WERI-Rb-1 (cell line): ENCODE results near the gene NPAS3.
A peak's percentile ranks its signal among the peaks of the same experiment; 100 is the strongest.

Source experiments
- DNase-seq: peaks from one replicate; pipeline ENCODE4 v3.0.0-alpha.2; 2020
- H3K27ac ChIP-seq: fragments of 250-450 bp; sonication (Bioruptor Pico); 2 replicates; pipeline ENCODE4 v1.5.1; 2020; ENCODE audit warnings: mild to moderate bottlenecking, moderate library complexity
- H3K27me3 ChIP-seq: fragments of 250-450 bp; sonication (Bioruptor Pico); 2 replicates; pipeline ENCODE4 v1.5.1; 2021; ENCODE audit warnings: mild to moderate bottlenecking, low read depth, moderate library complexity; ENCODE audit not compliant: insufficient read depth, severe bottlenecking
- H3K36me3 ChIP-seq: fragments of 250-450 bp; sonication (Bioruptor Pico); 2 replicates; pipeline ENCODE4 v1.5.1; 2020; ENCODE audit warnings: mild to moderate bottlenecking, moderate library complexity
- H3K4me3 ChIP-seq: 2 replicates; pipeline ENCODE4 v1.5.1; 2011; ENCODE audit warnings: low read depth, mild to moderate bottlenecking, control low read depth, low read length
- H3K9me3 ChIP-seq: fragments of 250-450 bp; sonication (Bioruptor Pico); 2 replicates; pipeline ENCODE4 v1.5.1; 2021; ENCODE audit warnings: mild to moderate bottlenecking, moderate library complexity; ENCODE audit not compliant: severe bottlenecking
- TF ChIP-seq, protein P1 (sequence below): IDR thresholded peaks from 2 replicates; pipeline ENCODE4 v1.5.1; 2011; ENCODE audit warnings: low read depth, mild to moderate bottlenecking, control low read depth, inconsistent platforms, low read length

The NPAS3 gene

GRCh38 chr14:33836900-33837577 lies 898.4 kb downstream of the NPAS3 start:
- no peak overlapping the region for H3K4me3 ChIP-seq
- no peaks in the 10 kb centered on the region for H3K36me3 ChIP-seq
- no peaks in the 10 kb centered on the region for H3K27me3 ChIP-seq
- H3K9me3 ChIP-seq, result no peaks in the 10 kb centered on the region
- H3K27ac ChIP-seq, result no peak overlapping the region
- DNase-seq, result no peak
- TF ChIP-seq, protein P1, sequence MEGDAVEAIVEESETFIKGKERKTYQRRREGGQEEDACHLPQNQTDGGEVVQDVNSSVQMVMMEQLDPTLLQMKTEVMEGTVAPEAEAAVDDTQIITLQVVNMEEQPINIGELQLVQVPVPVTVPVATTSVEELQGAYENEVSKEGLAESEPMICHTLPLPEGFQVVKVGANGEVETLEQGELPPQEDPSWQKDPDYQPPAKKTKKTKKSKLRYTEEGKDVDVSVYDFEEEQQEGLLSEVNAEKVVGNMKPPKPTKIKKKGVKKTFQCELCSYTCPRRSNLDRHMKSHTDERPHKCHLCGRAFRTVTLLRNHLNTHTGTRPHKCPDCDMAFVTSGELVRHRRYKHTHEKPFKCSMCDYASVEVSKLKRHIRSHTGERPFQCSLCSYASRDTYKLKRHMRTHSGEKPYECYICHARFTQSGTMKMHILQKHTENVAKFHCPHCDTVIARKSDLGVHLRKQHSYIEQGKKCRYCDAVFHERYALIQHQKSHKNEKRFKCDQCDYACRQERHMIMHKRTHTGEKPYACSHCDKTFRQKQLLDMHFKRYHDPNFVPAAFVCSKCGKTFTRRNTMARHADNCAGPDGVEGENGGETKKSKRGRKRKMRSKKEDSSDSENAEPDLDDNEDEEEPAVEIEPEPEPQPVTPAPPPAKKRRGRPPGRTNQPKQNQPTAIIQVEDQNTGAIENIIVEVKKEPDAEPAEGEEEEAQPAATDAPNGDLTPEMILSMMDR, result no peak

DNA sequence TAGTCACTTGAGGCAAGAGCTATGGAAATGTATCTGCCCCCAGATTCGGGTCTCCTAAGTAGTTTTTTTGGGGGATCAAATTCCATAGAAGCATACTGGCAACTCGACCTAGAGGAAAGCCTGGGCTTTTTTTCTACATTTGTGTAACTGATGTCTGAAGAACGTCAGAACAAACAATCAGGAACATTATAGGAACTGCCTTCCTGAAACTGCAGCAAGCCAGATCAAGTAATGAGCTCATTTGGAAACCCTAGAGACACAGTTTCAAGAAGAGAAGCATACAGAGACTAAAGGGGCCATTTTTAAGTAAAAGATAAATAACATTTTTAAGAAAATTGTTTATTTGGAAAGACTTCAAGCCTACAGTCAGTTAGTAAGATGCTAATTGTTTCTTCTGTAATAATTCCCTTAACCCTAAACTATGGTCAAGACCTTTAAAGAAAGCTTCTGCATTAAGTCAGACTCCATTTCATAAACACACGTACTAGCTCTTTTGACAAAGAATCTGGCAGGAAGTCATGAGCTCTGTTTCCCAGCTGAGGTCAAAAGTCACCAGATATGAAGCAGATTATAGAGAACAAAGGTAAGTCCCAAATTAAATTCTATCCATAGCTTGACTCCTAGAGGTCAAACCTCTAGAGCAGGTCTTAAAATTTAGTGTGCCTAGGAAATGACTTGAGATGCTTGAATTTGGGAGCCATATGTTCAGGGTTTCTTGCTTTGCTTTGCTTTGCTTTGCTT lies 899.4 kb downstream of the NPAS3 start:
- no peaks in the 10 kb centered on the region for H3K36me3 ChIP-seq
- H3K9me3 ChIP-seq, result no peaks in the 10 kb centered on the region
- TF ChIP-seq, protein P1, result no peak
- no peak for DNase-seq
- H3K27ac ChIP-seq, result no peak overlapping the region
- H3K4me3 ChIP-seq, result no peak overlapping the region
- no peaks in the 10 kb centered on the region for H3K27me3 ChIP-seq

- peak; percentile 60 for DNase-seq
- Histone ChIP-seq H3K27me3 (no peaks in the 10 kb centered on the region), H3K36me3 (no peaks in the 10 kb centered on the region), H3K4me3 (no peak overlapping the region), H3K9me3 (no peaks in the 10 kb centered on the region), H3K27ac (no peak overlapping the region)
- TF ChIP-seq, protein P1, result peak; percentile 81
These were observed 900.8 kb downstream of the NPAS3 start for GRCh38 chr14:33839193-33840076.

DNA sequence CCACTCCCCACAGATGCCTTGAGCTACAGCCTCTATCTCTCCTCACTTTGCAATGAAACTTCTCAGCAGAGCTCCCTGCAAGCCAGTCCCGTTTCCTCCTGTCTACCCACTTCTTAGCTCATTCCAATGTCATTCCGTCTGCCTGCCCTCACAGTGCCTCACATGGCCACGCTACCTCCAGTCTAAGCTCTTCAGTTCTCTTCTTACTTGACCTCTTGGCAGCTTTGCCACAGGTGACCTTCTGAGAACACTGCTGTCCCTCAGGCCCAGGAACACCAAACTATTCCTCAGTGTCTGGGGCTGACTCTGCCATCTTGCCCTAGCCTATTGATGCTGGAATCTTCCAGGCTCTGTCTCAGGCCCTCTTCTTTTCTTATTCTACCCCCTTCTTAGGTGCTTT lies 902.1 kb downstream of the NPAS3 start:
- Histone ChIP-seq H3K27ac (no peak overlapping the region), H3K9me3 (no peaks in the 10 kb centered on the region), H3K4me3 (no peak overlapping the region), H3K36me3 (no peaks in the 10 kb centered on the region), H3K27me3 (no peaks in the 10 kb centered on the region)
- DNase-seq, result no peak
- TF ChIP-seq, protein P1, result no peak

DNA sequence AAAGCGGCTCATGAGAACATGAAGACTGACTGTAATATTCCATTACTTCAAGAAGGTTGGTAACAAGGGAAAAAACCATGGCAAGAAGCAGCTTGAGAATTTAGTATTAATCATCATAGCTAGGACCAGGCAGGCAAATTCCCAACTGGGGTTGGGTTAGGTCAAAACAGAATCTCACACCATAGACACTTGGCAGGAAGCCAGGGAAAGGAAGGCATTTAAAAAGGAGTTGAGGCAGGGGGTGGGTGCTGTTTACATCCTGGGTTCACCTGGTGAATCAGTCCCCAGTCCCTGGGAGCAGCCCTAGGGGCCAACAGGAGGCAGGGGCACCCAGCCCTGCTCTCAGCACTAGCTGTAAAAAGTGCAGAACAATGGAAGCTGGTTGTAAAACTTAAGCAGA lies 903.6 kb downstream of the NPAS3 start:
- no peaks in the 10 kb centered on the region for H3K9me3 ChIP-seq
- TF ChIP-seq, protein P1, result no peak

More for the DNA sequence above, 903.6 kb downstream of the NPAS3 start:
- Histone ChIP-seq H3K27me3 (no peaks in the 10 kb centered on the region), H3K4me3 (no peak overlapping the region), H3K27ac (no peak overlapping the region), H3K36me3 (no peaks in the 10 kb centered on the region)
- DNase-seq, result no peak
